ENCODE data around the gene RASA1.

GRCh38 chr5:87404359-87404758 lies 136.7 kb downstream of the RASA1 start:
- TF ChIP-seq EP300 (IDR thresholded peaks at IDR 0.05; ENCODE audit: low read depth) = no peak
- TF ChIP-seq POLR2A (IDR thresholded peaks at IDR 0.05) = no peak
- TF ChIP-seq CTCF (IDR thresholded peaks at IDR 0.05) = no peak
